ENCODE results near the gene SPATA31D1.

DNA sequence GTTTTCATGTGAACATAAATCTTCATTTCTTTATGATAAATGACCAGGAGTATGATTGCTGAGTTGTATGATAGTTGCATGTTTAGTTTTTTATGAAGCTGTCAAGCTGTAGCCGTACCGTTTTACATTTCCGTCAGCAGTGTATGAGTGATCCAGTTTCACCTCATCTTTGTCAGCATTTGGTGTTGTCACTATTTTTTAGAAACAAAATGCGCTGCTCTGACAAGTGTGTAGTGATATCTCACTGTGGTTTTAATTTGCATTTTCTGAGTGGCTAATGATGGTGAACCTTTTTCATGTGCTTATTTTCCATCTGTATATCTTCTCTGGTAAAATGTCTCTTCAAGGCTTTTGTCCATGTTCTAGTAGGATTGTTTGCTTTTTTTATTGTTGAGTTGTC lies 6.7 kb upstream of the SPATA31D1 start:
- TF ChIP-seq, protein P1, sequence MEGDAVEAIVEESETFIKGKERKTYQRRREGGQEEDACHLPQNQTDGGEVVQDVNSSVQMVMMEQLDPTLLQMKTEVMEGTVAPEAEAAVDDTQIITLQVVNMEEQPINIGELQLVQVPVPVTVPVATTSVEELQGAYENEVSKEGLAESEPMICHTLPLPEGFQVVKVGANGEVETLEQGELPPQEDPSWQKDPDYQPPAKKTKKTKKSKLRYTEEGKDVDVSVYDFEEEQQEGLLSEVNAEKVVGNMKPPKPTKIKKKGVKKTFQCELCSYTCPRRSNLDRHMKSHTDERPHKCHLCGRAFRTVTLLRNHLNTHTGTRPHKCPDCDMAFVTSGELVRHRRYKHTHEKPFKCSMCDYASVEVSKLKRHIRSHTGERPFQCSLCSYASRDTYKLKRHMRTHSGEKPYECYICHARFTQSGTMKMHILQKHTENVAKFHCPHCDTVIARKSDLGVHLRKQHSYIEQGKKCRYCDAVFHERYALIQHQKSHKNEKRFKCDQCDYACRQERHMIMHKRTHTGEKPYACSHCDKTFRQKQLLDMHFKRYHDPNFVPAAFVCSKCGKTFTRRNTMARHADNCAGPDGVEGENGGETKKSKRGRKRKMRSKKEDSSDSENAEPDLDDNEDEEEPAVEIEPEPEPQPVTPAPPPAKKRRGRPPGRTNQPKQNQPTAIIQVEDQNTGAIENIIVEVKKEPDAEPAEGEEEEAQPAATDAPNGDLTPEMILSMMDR (IDR thresholded peaks at IDR 0.05; ENCODE audit: low read depth, low read length, poor library complexity, severe bottlenecking) = no peak
- no peak for TF ChIP-seq EZH2phosphoT487 (IDR thresholded peaks at IDR 0.05; ENCODE audit: borderline replicate concordance, low read length)
